ENCODE results near the gene TSPAN9.

DNA sequence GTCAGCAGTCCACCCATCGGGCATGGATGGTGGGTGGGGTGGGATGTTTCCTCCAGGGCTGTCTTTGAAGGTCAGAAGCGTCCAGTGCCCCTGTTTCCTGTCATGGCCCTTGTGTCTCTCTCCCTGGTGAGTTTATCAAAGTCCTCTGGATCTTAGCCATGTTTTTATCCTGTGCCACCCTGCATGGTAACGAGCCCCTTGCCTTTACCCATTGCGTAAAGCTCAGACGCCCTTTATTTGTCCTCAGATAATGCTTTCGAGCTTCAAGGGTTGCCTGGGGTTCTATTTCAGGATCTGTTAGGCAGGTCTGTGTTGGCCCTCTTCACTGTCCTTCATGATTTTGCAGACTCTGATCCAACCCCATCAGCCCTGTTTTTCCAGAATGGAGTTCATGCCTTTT, 172.9 kb downstream of the TSPAN9 start:
- TF ChIP-seq, protein P1, sequence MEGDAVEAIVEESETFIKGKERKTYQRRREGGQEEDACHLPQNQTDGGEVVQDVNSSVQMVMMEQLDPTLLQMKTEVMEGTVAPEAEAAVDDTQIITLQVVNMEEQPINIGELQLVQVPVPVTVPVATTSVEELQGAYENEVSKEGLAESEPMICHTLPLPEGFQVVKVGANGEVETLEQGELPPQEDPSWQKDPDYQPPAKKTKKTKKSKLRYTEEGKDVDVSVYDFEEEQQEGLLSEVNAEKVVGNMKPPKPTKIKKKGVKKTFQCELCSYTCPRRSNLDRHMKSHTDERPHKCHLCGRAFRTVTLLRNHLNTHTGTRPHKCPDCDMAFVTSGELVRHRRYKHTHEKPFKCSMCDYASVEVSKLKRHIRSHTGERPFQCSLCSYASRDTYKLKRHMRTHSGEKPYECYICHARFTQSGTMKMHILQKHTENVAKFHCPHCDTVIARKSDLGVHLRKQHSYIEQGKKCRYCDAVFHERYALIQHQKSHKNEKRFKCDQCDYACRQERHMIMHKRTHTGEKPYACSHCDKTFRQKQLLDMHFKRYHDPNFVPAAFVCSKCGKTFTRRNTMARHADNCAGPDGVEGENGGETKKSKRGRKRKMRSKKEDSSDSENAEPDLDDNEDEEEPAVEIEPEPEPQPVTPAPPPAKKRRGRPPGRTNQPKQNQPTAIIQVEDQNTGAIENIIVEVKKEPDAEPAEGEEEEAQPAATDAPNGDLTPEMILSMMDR (IDR thresholded peaks at IDR 0.05), result no peak
- no peak for TF ChIP-seq RFX5 (IDR thresholded peaks at IDR 0.05)
- TF ChIP-seq, protein P2, sequence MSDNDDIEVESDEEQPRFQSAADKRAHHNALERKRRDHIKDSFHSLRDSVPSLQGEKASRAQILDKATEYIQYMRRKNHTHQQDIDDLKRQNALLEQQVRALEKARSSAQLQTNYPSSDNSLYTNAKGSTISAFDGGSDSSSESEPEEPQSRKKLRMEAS (IDR thresholded peaks at IDR 0.05), result no peak
- TF ChIP-seq, protein P3, sequence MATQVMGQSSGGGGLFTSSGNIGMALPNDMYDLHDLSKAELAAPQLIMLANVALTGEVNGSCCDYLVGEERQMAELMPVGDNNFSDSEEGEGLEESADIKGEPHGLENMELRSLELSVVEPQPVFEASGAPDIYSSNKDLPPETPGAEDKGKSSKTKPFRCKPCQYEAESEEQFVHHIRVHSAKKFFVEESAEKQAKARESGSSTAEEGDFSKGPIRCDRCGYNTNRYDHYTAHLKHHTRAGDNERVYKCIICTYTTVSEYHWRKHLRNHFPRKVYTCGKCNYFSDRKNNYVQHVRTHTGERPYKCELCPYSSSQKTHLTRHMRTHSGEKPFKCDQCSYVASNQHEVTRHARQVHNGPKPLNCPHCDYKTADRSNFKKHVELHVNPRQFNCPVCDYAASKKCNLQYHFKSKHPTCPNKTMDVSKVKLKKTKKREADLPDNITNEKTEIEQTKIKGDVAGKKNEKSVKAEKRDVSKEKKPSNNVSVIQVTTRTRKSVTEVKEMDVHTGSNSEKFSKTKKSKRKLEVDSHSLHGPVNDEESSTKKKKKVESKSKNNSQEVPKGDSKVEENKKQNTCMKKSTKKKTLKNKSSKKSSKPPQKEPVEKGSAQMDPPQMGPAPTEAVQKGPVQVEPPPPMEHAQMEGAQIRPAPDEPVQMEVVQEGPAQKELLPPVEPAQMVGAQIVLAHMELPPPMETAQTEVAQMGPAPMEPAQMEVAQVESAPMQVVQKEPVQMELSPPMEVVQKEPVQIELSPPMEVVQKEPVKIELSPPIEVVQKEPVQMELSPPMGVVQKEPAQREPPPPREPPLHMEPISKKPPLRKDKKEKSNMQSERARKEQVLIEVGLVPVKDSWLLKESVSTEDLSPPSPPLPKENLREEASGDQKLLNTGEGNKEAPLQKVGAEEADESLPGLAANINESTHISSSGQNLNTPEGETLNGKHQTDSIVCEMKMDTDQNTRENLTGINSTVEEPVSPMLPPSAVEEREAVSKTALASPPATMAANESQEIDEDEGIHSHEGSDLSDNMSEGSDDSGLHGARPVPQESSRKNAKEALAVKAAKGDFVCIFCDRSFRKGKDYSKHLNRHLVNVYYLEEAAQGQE (IDR thresholded peaks at IDR 0.05), result no peak
- no peak for TF ChIP-seq SREBF2 (IDR thresholded peaks at IDR 0.05)
